ENCODE measurements around the gene AEBP1.

GRCh38 chr7:44155191-44156185, 51.3 kb downstream of the AEBP1 start:
- TF ChIP-seq CTCF (IDR thresholded peaks at IDR 0.05; ENCODE audit: insufficient read depth, low read length) (no peak), SPI1 (IDR thresholded peaks at IDR 0.05; ENCODE audit: borderline replicate concordance, low read depth) (no peak)

Data from HL-60 (cell line).